ENCODE data around the gene PSAT1.

- TF ChIP-seq POLR2A (IDR thresholded peaks at IDR 0.05): no peak
- peak; percentile 57 to 82 (median 62) for TF ChIP-seq CTCF (IDR thresholded peaks at IDR 0.05)
Observed at GRCh38 chr9:78369639-78370219, 72.8 kb downstream of the PSAT1 start.

All from gastroesophageal sphincter (tissue), 3 donors.